ENCODE results near the gene CTR9.
"Not testable (repeated sequence)": the region's sequence is repeated elsewhere in the genome, so short reads cannot be mapped to it uniquely, and the experiment has no call there.

Gene CTR9

DNA sequence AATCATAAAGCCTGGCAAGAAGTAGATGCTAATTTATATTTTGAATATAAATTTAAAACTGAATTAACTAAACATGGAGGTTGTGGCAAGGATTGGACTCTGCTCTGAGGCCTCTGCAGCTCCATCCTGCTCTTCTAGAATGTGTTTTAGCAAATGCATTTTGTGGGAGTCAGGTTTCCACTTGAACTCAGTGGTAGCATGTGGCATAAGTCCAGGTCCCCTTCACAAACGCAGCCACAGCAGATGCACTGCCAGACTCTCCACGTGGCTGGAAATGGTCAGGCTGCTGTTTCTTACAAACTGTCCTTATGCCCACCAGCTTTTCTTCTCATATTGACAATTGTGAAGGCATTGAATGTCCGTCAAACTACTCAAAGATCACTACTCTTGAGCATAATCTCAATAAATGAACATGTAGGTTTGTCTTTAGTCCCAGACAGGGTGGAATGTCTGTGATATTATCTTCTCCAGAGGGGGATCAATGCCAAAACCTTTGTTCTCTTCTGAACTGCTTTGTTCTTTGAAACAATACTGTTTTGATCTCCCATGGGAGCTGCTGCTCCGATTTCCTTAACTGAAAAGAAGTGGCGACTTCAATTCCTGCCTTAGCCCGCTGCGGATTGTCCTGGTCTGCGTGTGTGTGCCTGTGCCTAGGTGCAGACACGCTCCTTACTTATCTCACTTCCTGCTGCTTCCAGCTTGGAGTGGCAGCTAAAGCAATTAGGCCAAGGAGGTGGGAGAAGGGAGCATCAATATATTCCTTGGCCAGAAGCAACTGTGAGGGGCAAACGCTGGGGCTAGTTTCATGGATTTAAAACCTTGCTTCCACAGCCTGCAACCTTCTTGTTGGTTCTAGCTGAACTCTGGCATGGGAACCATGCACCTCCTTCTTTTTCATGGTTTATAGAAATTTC is 33.4 kb downstream of the CTR9 start:
- DNase-seq: peak; percentile 70

DNA sequence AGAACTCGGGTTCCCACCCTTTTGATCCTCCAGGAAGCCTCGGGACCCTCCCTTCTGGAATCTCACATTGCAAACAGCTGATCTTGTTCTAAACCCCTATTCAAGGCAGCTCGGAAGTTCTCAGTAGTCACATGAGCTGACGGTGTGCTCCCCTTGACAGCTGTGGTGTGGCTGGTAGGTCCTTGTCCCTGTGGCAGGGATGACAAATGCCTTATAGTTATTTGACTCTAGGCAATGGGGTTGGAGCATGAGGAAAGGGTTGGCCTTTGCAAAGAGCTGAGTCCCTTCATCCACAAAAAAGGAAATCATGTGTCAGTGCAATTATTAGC is 34.1 kb downstream of the CTR9 start:
- DNase-seq: no peak

DNA sequence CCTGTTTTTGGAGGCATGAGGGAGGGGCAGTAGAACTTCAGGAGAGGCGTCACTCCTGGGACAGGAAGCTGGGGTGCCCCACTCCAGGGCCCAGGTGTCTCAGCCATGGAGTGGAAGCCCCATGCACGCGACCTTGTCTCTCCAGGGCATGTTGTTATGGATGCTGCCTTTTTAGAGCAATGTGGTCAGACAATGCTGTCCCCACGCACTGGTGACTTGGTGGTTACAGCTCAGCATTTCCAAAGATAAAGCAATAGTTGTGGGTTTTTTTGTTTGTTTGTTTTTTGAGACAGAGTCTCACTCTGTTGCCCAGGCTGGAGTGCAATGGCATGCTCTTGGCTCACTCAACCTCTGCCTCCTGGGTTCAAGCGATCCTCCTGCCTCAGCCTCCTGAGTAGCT is 35.4 kb downstream of the CTR9 start:
- DNase-seq: no peak

DNA sequence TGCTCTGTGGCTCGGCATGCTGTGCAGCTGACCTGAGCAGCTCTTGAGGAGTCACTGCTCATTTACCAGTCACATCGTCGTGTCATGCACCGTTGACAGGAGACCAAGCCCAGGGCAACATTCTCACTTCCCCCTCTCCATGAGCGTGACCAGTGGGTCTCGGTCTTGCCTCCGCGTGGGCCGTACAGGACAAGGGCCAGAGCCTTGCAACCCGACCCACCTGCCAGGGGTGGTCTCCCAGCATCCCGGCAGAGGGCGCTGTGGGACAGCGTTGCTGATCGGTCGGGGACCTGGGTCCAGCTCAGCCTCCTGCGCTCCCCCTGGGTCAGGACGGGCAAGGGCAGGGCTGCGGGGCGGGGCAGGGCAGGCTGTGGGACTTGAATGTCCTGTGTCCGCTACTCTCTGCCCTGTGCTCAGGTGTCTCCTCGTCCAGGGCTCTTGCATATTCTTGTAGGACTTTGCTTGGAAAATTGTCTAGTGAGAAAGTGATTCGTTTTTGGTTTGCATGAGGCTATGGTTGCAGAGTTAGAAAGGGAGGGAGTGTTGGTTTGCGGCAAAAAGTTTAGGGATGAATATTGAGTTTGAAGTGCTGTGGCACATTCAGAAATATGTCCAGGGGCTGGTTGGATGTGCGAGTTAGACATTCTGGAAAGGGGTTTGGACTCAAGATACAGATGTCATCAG is 41.5 kb downstream of the CTR9 start:
- no peak for DNase-seq

DNA sequence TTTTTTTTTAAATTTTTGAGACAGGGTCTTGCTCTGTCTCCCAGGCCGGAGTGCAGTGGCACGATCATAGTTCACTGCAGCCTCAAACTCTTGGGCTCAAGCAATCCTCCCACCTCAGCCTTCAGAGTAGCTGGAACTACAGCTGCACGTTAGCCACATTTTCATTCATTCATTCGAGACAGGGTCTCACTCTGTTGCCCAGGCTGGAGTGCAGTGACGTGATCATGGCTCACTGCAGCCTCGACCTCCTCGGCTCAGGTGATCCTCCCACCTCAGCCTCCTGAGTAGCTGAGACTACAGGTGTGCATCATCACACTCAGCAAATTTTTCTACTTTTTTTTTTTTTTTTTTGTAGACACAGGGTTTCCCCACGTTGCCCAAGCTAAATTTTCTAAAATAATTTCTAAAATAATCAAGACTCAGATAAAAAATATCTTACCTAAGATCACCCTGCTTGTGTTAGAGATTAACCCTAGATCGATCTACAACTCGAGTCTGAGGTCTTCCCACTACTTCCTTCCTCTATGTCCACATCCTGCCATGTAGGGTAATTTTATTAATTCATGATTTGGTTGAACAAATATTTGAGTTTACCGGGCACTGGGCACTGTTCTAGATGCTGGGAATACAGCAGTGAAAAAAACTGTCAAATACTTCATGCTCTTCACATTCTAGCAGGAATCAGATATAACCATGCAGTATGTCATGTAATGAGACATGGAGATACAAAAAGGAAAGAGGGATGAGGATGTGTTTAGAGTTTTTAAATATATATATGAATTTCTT is 42.6 kb downstream of the CTR9 start:
- DNase-seq: no peak

DNA sequence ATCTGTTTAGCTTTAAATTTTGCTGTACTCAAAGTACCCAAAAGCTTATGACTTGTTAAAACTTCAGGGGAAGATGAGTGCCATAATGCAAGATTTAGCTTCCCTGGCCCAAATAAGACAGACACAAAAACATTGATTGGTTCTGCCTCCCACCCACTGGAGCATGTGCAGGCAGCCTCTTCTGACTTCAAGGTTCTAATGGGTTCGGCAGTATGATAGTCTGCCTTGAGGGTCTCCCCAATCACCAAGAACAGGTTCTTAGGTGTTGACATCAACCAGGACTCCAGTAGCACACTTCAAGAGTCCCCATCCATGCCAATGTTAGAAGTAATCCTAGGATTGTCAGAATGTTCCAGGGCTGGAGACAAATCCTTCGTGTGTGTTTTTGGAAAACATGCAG is 45.1 kb downstream of the CTR9 start:
- no peak for DNase-seq

DNA sequence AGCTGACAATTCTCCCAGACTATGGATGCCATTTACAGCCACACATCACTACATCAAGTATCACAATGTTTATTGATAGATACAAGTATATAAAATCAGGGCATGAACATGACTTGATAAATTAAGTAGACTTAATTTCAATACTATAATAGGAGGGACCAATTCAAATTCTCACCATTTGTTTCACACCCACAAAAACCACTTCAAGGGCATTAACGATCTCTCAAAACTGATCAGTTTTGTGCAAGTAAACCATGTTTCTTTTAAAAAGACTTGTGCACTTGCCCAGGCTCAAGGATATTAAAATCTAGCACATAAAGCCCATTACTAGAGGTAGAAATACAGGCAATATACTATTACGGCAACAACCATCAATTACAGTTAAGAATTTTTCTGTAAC is 46.0 kb downstream of the CTR9 start:
- DNase-seq: no peak

DNA sequence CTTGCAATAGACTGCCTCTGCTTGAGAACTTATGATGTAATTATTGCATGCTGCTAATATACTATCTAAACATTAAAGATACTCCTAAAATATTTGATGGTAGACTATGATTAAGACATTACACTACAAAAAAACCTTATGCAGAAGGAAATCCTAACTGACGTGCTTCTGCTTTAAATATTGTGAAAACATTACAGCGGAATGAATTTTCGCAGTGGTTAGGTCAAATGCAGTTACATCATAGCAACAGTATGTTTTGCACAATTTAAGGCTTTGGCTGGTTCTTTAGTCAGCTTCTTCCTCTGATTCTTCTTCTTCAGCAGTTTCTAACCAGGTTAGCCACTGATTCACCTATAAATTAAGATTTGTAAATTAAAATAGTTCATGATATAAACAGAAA is 46.5 kb downstream of the CTR9 start:
- DNase-seq: no peak

DNA sequence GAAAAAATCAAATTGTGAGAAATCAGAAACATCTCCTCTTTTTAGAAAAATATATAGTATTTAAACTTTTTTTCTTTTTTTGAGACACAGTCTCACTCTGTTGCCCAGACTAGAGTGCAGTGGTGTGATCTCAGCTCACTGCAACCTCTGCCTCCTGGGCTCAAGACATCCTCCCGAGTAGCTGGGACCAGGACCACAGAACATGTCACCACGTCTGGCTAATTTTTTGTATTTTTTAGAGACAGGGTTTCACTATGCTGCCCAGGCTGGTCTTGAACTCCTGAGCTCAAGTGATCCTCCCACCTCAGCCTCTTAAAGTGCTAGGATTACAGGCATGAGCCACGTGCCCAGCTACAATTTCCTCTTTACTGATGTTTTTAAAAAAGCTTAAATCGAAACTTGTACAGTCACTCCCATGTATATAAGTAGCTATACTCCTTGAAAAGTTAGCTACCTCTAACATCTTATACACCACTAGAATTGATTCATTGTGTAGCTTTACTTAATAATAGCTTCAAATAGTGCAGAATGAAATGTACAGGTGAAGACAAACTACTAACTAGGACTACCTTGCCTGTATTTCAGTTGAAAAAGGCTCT is 47.4 kb downstream of the CTR9 start:
- no peak for DNase-seq

DNA sequence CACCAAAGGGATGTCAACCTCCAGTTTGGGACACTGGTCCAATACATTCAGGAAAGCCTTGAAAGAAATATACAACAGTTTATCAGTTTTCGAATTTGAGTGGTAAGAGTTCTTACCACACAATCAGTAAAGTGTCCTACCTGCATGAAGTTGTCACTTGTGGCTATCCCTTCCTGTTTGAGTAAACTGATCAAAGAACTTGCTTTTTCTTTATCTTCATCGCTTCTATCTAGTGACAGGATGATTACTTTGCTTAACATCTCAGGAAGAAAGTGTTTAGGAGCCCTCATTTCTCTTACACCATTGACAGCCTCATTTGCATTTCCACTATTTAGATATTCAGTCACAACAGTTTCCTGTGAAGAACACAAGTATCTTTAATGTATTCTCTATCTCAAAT is 49.2 kb downstream of the CTR9 start:
- DNase-seq: no peak

DNA sequence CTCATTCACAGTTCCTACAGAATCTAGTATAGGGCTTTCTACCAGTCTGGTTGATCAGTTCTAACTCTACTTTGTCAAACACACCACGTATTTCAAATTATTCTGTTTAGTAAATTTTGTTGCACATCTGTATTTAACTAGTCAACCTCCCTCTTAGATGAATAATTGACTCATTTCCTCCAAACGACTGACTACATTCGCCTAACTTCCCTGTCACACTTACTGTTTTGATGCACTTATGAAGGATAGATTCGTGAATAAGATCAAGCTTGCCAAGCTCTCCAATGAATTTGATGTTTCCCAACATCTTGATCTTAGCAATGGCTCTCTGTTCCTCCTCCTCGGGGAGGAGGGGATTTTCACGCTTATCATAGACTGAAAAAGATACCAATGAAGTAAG is 52.6 kb downstream of the CTR9 start:
- DNase-seq: no peak

DNA sequence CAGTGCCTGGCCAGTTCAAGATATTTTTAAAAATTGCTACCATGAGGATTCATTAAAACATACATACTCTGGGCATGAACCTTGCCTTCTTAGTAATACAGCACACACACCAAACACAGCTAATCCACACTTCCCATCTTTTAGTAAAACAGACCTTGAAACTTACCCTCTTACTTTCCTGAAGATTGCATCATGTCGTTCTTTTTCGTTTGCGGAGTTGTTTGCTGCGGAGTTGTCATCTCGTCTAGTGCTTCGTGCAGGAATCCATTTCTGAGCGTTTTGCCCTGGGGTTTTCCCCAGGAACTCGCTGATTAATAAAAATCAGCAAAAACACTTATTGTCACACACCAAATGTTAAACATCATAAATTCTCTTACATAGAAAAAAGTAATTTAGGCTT is 54.7 kb downstream of the CTR9 start:
- DNase-seq: no peak

DNA sequence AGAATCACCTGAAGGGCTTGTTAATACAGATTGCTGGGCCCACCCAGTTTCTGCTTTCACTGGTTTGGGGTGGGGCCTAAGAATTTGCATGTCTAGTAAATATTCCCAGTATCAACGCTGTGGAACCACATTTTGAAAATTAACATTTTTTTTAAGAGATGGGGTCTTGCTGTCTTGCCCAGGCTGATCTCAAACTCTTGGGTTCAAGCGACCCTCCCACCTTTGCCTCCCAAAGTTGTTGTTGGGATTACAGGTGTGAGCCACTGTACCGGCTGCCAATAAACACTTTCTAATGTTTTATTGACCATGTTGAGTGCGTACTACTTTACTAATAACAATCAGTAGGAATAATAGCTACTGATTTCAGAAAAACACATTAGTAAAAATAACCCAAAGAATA is 55.2 kb downstream of the CTR9 start:
- DNase-seq: no peak

DNA sequence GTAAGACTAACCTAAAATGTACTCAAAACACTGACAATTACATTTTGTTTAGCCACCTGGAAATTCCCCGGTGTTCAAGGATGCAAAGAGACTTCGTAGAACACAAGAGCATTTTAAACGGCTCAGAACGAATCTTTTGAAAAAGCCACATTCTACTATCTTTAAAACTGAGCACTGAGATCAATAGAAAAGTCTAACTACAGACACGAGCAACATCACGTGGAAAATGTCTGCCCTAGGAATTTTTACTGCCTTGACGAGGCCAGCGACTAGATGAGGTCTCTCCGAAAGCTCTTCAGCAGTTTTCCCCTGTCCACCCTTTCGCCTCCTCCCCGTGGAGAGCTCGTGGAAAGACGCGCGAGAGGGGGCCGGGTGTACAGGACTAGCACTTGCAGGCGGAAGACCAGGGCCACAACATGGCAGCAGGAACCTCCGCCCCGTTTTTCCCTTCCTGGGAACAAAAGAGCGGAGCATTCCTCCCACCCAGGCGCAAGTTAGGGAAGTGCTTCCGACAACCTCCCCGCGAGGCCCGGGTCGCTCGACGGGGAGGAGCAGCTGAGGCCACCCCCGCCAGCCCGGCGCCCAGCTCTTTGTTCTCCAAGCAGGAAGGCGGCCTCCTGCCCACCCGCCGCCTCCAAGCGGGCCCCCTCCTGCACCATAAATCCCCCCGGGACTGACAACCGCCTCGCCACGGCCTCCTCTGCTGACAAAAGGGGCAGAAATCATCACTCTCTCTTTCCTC is 56.6 kb downstream of the CTR9 start:
- no peak for DNase-seq

DNA sequence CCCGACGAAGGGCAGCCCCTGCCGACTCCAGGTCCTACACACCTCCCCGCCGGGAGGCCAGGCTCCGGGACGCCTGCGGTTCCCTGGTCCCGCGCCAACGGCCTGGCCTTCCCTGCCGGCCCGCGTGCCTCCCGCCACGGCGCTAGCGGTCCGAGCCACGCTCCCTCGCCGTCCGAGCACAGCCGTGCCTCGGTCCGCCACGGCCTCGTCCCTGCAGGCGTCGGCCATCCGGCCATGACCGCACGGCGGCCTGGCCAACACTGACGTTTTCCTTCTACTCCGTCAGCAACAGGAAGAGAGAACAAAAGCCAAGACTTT is 57.1 kb downstream of the CTR9 start:
- no peak for DNase-seq

DNA sequence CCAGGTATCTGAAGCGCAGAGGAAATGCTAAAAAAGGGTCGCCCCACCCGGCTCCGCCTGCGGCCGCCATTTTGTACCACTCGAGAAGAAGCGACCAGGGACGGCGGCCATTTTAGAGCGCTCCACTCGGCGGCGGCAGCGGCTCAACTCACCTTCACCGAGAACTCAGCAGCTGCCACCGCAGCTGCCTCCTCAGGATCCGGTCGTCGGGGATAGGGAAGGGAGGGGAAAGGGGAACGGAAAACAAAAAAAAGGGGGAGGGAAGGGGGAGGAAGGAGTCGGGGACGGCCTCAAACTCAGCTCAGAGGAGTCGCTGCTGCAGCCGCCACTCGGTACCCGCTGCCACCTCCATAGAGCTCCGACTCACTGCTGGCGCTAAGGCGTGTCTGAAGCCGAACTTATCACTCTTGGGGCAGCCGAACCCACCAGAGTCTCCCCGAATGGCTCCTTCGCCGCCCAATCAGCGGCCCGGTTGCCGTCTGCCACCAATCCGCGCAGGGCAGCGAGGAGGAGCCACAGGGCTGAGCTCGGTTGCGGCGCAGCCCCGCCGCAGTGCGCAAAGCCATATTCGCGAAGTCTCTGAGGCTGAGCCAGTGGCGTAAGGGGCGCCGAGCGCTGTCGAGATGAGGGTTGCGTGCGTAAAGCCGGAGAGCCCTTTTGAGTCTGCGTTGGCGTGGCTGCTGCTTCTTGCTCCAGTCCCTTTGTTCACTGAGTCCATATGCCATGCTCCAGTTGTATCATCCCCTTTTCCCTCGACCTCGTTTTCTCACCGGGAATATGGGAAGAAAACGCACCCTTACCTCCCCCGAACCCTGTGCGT is 57.7 kb downstream of the CTR9 start, which contains the start of gene EIF4G2:
EIF4G2 (minus strand) TSS at position 374 of the 820 bp plus-strand sequence.
- peak; percentile 92 for DNase-seq

DNA sequence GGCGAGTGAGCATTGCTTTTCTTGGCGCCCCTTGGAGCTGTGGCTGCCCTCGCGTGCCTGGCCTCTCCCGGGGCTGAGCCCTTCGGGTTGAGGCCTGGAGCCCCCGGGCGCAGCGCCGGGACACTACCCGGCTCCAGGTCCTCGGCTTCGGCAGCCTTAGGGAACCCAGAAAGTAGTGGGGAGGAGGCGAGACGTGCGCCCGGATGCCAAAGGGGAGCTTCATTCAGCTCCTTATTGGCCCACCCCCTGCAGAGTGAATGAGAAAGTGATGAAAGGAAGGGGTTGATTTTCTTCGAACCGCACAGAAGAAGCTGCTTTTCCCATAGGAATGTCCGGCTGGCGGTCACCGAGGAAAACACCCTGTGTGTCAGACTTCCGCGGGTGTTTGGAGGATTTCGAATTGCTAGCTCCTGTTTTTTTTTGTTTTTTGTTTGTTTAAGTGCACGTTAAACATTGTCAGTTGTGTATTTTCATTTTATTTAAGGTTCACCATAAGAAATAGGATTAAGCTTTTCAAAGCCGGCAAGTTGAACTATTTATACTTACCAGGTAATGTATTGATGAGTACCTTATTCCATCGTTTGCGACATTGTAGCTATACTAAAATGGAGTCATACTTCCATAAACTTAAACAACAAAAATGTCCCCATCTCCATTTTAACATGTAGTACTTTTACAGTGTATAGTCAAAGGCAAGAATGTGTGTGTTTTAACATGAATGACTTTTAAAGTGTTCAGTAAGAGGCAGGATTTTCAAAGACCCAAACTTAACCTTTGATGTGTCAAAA is 58.5 kb downstream of the CTR9 start:
- no peak for DNase-seq

DNA sequence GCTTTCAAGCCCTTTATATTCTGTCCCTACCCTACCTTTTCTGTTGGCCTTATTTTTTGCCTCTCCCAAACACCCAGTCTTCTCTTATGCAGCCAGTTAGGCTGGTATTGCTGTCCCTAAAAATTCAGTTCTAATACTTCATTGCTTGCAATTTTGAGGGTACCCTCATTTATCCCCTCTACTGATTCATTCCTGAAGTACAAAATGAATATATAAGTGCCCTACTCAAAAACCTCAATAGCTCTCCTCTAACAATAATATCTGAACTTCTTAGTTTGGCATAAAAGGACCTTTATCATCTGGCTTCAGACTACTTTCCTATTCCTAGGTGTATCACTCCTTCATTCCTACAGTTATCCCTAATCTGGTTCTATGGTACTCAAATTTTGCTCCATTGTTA is 62.9 kb downstream of the CTR9 start:
- no peak for DNase-seq

DNA sequence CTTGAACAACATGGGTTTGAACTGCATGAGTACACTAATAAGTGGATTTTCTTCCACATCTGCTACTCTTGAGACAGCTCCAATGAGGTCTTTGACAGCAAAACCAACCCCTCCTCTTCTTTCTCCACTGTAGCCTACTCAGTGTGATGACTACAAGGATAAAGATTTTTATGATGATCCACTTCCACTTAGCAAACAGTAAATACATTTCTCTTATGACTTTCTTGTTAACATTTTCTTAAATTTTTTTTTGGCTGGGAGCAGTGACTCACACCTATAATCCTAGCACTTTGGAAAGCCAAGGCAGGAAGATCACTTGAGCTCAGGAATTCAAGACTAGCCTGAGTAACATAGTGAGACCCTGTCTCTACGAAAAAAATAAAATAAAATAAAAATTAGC is 67.5 kb downstream of the CTR9 start:
- DNase-seq: no peak

DNA sequence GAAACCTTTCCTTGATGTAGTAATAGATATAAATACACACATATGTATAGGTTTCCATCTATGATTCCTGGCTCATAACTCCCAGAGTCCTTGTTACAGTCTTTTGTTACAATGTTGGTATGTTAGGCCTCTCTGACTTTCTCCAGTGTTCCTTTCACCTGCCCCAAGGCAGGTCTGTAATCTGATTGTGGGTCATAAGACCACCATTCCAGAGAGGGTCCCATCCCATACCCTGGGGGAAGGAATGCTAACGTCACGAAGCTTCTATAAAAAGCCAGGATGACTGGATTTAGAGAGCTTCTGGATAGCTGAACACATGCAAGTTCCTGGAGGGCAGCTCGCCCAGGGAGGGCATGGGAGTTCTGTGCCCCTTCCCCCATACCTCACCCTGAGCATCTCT is 71.4 kb downstream of the CTR9 start:
- DNase-seq: not testable (repeated sequence)

DNA sequence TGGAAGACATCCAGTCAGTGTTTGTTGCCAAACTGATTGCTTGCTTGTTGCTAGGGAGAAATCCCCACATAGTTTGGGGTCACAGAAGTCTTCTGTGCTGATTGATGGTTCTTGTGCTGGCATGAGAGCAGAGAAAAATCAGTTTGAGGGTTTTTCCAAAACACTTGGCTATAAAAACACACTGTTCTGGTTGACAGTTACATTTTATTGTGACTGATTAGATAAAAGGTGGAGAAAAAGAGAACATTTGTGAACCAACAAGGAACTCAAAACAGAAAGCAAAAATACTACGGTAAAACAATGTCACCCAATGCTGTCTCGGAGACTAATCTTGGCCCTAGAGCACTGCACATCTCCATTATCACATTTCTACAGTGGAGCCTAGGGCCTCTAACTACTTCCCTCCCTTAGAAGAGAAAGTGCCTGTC is 72.1 kb downstream of the CTR9 start:
- no peak for DNase-seq
